Esophagus mucosa (tissue), 1 donor: ENCODE results near the gene GOLGA6L24. TPM values are rescaled to one million over a fixed set of nuclear protein-coding genes. Genes with fewer than 3 reads are reported as not detected.
"Not testable (repeated sequence)": the region's sequence is repeated elsewhere in the genome, so short reads cannot be mapped to it uniquely, and the experiment has no call there.

Experiments
- ATAC-seq: fragments of 200-7000 bp; cut with Tn5 transposase; one replicate; pipeline ENCODE4 v1.9.1; 2020
- total RNA-seq: library from RNA; stranded (reverse); gene quantifications from one replicate; pipeline ENCODE4 v1.2.4, GENCODE V29; 2023
- donor health status: DM: yes; HTN: yes; CAD: no.

The GOLGA6L24 gene
- total RNA-seq, result not detected

DNA sequence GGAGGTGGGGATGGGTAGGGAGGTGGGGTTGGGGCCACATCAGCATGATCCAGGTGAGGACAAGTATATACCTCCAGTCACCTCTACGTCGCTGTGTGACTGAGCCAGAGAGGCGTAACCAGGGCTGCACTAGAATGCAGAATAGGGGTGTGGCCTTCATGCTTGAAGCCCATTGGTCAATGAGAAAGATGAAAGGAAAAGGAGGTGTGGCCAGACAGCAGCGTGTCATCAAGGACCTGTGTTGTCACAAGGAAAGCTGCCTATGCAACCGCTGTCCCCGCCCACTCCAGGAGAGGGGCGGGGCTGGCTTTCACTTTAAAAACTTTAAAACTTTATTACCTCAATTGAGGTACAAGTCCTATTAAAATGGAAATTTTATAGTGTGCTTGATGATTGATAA is at the start of gene GOLGA6L24:
TSS of gene GOLGA6L24 (minus strand) at position 101 of the 400 bp plus-strand sequence. CDS start at position 40, 61 bp downstream.
- ATAC-seq, result not testable (repeated sequence)

GRCh38 chr15:28402774-28403435 is 45.0 kb upstream of the GOLGA6L24 start:
- peak; percentile 26 for ATAC-seq

GRCh38 chr15:28396022-28396421 is 38.1 kb upstream of the GOLGA6L24 start:
- not testable (repeated sequence) for ATAC-seq

- not testable (repeated sequence) for ATAC-seq
Measured at GRCh38 chr15:28380053-28380452, 22.2 kb upstream of the GOLGA6L24 start.

- ATAC-seq, result not testable (repeated sequence)
Measured at GRCh38 chr15:28378364-28378763, 20.5 kb upstream of the GOLGA6L24 start, which contains the start of gene GOLGA8F. Gene GOLGA8F, plus strand, starts transcription at chr15:28378664. Its CDS starts 98 bp downstream, at chr15:28378762.

DNA sequence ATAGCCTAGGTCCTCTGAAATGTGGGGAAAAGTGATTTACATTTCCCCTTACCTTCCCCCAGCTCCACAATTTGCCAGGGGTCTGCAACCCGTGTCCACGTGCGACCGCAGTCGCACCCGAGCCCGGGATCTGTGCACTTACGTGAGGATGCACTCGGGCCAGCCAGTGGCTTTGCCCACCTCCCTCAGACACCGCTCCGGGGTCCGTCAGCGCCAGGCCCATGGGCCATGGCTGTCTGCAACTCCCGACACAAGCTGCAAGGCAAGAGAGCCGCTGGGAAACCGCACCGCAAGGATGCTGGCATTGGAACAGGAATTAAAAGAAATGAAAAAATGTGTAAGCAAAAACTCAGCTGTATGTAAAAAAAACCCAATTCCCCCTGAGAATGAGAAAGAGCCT is 7.6 kb upstream of the GOLGA6L24 start:
- ATAC-seq, result not testable (repeated sequence)

DNA sequence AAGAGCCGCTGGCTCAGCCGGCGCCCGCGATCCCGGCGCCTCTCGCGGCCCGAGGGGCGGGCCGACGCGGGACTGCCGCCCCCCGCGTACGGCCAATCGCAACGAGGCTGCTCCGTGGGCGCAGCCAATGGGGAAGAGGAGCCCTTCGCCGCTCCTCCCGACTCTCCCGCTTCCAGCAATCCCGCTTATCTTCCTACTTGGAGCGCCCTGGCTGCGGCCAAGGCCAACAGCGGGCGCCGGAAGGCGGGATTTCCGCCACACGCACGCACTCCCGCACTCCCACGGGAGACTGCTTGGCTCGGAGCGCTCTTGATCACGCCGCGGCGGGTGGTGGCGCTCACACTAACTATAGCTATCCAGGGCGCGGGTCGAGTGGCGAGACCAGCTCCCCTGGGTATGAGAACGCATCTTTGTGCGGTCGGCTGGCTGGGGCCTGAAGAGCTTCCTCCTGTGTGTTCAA is 35.7 kb downstream of the GOLGA6L24 start, which contains the start of gene HERC2:
TSS of gene HERC2 (minus strand) at position 51 of the 460 bp plus-strand sequence. CDS start 746 bp downstream, outside the sequence.
- not testable (repeated sequence) for ATAC-seq

DNA sequence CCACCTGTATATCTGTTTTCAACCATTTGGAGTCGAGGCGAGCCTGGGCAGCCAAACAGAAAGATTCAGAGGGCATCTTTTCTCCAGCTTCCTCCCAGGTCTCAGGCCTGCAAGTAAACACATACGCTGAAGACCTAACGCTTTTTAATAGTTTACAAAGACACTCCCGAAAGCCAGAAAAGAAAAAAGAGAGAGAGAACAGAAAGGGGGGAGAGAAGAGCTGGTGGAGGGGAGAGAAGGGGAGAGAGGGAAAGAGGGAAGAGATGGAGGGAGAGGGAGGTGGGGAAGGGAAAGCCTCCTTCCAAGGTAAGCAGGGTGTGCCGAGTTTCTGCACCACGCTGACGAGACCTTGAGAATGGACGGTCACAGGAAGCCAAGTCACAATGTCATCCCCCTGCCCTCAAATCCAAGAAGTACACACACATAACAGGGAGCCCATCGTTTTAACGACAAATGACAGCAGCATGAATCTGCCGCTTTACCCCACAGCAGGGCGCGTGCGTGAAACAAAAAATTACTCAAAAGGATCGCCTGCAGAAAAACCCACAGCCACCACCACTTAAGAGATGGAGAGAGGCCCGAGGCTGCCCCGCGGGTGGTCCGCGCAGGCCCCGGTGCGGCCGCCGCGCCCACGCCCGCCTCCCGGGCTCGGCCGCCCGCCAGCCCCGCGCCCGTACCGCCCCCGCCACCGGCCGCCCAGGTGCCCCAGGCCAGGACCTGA is 36.4 kb downstream of the GOLGA6L24 start:
- not testable (repeated sequence) for ATAC-seq

DNA sequence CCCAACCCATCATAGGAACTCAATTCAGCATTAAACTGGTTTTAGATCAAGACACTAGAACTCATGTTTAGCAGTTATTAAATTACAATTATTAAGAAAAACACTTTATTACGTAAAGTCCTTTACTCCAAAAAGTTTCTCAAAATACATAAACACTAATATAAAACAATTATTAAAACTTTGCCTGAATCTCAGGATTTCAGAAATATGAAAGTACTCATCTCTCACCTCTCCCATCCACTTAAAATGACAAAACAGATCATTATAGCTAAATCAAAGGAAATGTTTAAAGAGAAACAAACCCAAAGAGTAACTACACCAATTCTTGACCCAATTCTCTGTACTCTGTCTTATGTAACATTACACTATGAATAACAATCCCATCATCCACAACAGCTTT is 38.2 kb downstream of the GOLGA6L24 start:
- ATAC-seq, result not testable (repeated sequence)

DNA sequence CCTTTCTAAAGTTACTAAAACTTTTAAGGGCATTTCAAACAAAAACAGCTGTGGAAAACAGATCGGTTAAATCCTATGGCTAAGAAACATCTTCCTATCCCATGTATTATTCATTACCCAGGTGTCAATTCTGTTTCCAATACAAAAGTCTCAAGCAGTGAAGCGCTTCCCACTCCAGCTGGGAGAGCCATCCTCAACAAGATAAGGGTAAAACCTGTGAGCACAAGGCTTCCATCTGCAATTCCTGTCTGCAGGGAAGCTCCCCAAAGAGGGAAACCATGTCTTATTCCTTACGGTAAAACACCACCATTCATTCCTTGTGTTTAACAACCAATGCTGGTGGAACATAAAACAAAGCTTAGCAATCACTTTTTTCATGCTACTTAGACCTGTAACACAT is 39.1 kb downstream of the GOLGA6L24 start:
- not testable (repeated sequence) for ATAC-seq

GRCh38 chr15:28318122-28318521 is 39.8 kb downstream of the GOLGA6L24 start:
- peak; percentile 50 for ATAC-seq

DNA sequence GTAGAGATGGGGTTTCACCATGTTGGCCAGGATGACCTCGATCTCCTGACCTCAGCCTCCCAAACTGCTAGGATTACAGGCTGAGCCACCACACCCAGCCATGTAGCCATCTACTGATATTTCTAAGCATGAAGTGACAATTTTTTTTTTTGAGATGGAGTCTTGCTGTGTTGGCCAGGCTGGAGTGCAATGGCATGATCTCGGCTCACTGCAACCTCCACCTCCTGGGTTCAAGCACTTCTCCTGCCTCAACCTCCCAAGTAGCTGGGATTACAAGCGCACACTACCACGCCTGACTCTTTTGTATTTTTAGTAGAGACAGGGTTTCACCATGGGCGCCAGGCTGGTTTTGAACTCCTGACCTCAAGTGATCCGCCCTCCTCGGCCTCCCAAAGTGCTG is 40.9 kb downstream of the GOLGA6L24 start:
- ATAC-seq, result not testable (repeated sequence)

GRCh38 chr15:28310454-28310853 is 47.4 kb downstream of the GOLGA6L24 start:
- not testable (repeated sequence) for ATAC-seq

- not testable (repeated sequence) for ATAC-seq
Measured at GRCh38 chr15:28308718-28309117, 49.2 kb downstream of the GOLGA6L24 start.

Other genes starting within 250 kb of the GOLGA6L24 start
- gene HERC2, start 35.9 kb downstream of the GOLGA6L24 start, total RNA-seq, result 34.1 TPM
- not detected for gene GOLGA8F, start 20.6 kb upstream of the GOLGA6L24 start, total RNA-seq
- not detected for gene GOLGA8G, start 174.9 kb upstream of the GOLGA6L24 start, total RNA-seq
- gene GOLGA6L25, start 195.5 kb upstream of the GOLGA6L24 start, total RNA-seq, result not detected